ENCODE measurements around the gene PRDM16.

The PRDM16 gene

DNA sequence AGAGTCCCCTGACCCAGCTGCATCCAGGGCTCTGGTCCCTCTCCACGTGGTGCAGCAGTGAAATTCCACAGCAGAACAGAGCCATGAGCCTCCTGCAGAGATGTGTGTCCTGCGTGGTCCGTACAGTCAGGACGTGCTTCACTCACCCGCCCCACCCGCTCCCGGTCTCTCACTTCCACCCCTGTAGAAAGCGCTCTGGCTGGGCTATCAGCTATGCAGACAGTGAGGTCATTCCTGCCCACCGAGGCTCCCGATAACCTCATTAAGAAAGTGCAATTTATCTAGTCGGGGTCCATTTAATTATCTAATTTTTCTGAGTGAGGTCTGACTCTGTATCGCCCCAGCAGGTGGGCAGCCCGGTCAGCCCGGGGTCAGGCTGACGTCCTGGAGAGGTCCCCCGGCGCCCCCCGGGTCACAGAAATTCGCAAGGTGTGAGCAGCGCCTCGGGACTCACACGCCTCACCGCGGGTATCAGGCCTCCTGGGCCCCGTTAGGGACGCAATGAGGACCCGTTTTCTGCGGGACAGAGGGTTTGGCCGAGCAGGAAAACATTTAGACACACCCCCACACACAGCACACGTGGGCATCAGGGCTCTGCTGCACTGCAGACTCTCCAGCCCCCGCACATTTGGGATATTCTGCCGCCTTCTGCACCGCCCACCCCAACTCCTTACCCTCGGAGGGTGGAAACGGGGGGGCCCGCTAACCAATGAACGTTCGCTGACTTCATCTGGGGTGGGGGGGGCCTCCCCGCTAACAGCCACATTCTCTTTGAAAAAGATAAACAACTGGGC is 76.7 kb downstream of the PRDM16 start:
- no peaks in the 10 kb centered on the region for H3K9me3 ChIP-seq (ENCODE audit: control insufficient read depth in 2 of 2, low read length in 2 of 2)
- H3K9ac ChIP-seq (ENCODE audit: low read length in 2 of 2), result no peak overlapping the region
- no peak overlapping the region for H3K27ac ChIP-seq (ENCODE audit: low read length)
- no peaks in the 10 kb centered on the region for H3K36me3 ChIP-seq (ENCODE audit: control insufficient read depth in 2 of 2, insufficient read depth in 2 of 2, low read length in 2 of 2)
- H3K4me1 ChIP-seq (ENCODE audit: control insufficient read depth, insufficient read depth, low read length), result peaks cover 15% of the 10 kb centered on the region
- H3K27me3 ChIP-seq (ENCODE audit: control insufficient read depth in 1 of 2, insufficient read depth in 2 of 2, low read length in 2 of 2), result peaks cover 47% of the 10 kb centered on the region in 2 donors
- no peak overlapping the region for H3K4me3 ChIP-seq (ENCODE audit: low read length in 2 of 2)

DNA sequence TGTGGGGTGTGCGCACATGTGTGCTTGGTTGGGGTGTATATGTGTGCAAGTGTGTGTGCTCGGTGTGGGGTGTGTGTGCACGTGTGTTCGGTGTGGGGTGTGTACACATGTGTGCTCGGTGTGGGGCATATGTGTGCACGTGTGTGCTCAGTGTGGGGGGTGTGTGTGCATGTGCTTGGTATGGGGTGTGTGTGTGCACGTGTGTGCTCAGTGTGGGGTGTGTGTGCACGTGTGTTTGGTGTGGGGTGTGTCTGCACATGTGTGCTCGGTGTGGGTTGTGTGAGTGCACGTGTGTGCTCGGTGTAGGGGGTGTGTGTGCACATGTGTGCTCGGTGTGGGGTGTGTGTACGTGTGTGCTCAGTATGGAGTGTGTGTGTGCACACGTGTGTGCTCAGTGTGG is 77.5 kb downstream of the PRDM16 start:
- peaks cover 12% of the 10 kb centered on the region for H3K4me1 ChIP-seq (ENCODE audit: control insufficient read depth, insufficient read depth, low read length)
- no peak overlapping the region for H3K9ac ChIP-seq (ENCODE audit: low read length in 2 of 2)
- no peaks in the 10 kb centered on the region for H3K36me3 ChIP-seq (ENCODE audit: control insufficient read depth in 2 of 2, insufficient read depth in 2 of 2, low read length in 2 of 2)
- H3K27me3 ChIP-seq (ENCODE audit: control insufficient read depth in 1 of 2, insufficient read depth in 2 of 2, low read length in 2 of 2), result peaks cover 41% of the 10 kb centered on the region in 2 donors
- H3K9me3 ChIP-seq (ENCODE audit: control insufficient read depth in 2 of 2, low read length in 2 of 2), result no peaks in the 10 kb centered on the region
- H3K4me3 ChIP-seq (ENCODE audit: low read length in 2 of 2), result no peak overlapping the region
- no peak overlapping the region for H3K27ac ChIP-seq (ENCODE audit: low read length)

DNA sequence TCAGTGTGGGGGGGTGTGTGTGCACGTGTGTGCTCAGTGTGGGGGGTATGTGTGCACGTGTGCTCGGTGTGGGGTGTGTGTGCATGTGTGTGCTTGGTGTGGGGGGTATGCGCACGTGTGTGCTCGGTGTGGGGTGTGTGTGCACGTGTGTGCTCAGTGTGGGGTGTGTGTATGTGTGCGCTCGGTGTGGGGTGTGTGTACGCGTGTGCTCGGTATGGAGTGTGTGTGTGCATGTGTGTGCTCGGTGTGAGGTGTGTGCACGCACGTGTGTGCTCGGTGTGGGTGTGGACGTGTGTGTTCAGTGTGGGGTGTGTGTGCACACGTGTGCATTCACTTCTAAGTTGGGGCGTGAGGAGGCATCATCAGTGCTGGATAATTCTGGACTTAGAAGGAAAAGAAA is 77.9 kb downstream of the PRDM16 start:
- Histone ChIP-seq H3K9ac (ENCODE audit: low read length in 2 of 2) (no peak overlapping the region), H3K27ac (ENCODE audit: low read length) (no peak overlapping the region), H3K4me3 (ENCODE audit: low read length in 2 of 2) (no peak overlapping the region), H3K4me1 (ENCODE audit: control insufficient read depth, insufficient read depth, low read length) (peaks cover 12% of the 10 kb centered on the region), H3K27me3 (ENCODE audit: control insufficient read depth in 1 of 2, insufficient read depth in 2 of 2, low read length in 2 of 2) (peaks cover 36 to 37% of the 10 kb centered on the region in 2 donors), H3K9me3 (ENCODE audit: control insufficient read depth in 2 of 2, low read length in 2 of 2) (no peaks in the 10 kb centered on the region), H3K36me3 (ENCODE audit: control insufficient read depth in 2 of 2, insufficient read depth in 2 of 2, low read length in 2 of 2) (no peaks in the 10 kb centered on the region)

DNA sequence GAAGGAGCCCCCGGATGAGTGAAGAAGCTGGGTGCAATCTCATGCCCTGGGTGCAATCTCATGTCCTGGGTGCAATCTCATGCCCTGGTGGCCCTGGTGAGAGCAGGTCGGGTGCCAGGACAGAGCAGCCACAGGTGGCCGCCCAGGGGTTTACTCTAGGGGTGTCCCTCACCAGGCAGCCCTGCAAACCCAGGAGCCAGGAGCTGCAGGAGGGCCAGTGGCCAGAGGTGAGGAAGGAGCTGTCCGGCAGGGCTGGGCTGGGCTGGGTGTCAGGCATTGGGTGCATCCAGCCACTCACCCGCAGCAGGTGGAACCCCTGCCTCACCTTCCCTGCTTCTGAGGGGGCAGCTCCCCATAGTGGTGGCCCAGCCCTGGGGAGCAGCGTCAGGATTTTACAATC is 79.2 kb downstream of the PRDM16 start:
- Histone ChIP-seq H3K4me1 (ENCODE audit: control insufficient read depth, insufficient read depth, low read length) (peaks cover 12% of the 10 kb centered on the region), H3K9ac (ENCODE audit: low read length in 2 of 2) (no peak overlapping the region), H3K9me3 (ENCODE audit: control insufficient read depth in 2 of 2, low read length in 2 of 2) (no peaks in the 10 kb centered on the region), H3K27me3 (ENCODE audit: control insufficient read depth in 1 of 2, insufficient read depth in 2 of 2, low read length in 2 of 2) (peaks cover 24 to 29% of the 10 kb centered on the region in 2 donors), H3K27ac (ENCODE audit: low read length) (no peak overlapping the region), H3K36me3 (ENCODE audit: control insufficient read depth in 2 of 2, insufficient read depth in 2 of 2, low read length in 2 of 2) (no peaks in the 10 kb centered on the region), H3K4me3 (ENCODE audit: low read length in 2 of 2) (no peak overlapping the region)

DNA sequence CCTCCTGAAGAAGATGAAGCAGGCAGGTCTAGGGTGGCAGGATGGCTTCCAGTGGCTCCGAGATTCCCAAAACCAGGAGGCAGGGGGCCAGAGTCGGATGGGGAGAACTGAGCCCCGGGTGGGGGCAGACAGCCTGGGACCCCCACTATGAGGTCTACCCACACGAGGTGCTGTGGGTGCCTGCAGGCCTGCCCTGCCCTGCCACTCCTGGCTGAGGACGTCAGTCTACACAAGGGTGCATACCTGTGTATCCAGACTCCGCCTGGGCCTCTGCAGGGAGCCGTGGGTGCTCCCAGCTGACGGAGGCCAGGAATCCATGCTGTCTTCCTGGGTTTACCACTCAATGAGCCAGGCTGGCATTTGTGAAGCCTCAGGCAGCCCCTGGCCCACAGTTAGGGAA is 80.3 kb downstream of the PRDM16 start:
- no peak overlapping the region for H3K27ac ChIP-seq (ENCODE audit: low read length)
- H3K9me3 ChIP-seq (ENCODE audit: control insufficient read depth in 2 of 2, low read length in 2 of 2), result no peaks in the 10 kb centered on the region
- H3K4me1 ChIP-seq (ENCODE audit: control insufficient read depth, insufficient read depth, low read length), result peaks cover 12% of the 10 kb centered on the region
- no peak overlapping the region for H3K9ac ChIP-seq (ENCODE audit: low read length in 2 of 2)
- H3K4me3 ChIP-seq (ENCODE audit: low read length in 2 of 2), result no peak overlapping the region
- H3K36me3 ChIP-seq (ENCODE audit: control insufficient read depth in 2 of 2, insufficient read depth in 2 of 2, low read length in 2 of 2), result no peaks in the 10 kb centered on the region
- peaks cover 14 to 24% of the 10 kb centered on the region in 2 donors for H3K27me3 ChIP-seq (ENCODE audit: control insufficient read depth in 1 of 2, insufficient read depth in 2 of 2, low read length in 2 of 2)

DNA sequence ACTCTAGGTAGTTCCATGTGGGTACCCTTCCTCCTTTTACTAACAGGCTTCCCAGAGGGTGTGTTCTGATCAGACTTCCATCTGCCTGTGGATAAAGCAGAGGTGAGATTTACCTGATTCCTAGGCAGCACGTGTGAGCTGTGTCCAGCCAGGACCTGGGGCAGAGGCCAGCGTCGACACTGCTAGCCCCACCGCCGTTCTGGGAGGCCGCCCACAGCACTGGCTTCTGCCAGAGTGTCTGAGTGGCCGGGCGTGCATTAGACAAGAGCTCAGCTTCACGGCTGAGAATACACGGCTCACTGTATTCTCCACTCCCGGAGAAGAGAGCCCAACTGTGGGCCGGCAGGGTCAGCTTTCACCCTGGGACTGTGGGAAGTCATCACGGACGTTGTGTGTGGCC is 82.5 kb downstream of the PRDM16 start:
- Histone ChIP-seq H3K27ac (ENCODE audit: low read length) (no peak overlapping the region), H3K4me3 (ENCODE audit: low read length in 2 of 2) (no peak overlapping the region), H3K9me3 (ENCODE audit: control insufficient read depth in 2 of 2, low read length in 2 of 2) (no peaks in the 10 kb centered on the region), H3K9ac (ENCODE audit: low read length in 2 of 2) (no peak overlapping the region), H3K4me1 (ENCODE audit: control insufficient read depth, insufficient read depth, low read length) (no peaks in the 10 kb centered on the region), H3K36me3 (ENCODE audit: control insufficient read depth in 2 of 2, insufficient read depth in 2 of 2, low read length in 2 of 2) (no peaks in the 10 kb centered on the region), H3K27me3 (ENCODE audit: control insufficient read depth in 1 of 2, insufficient read depth in 2 of 2, low read length in 2 of 2) (peaks cover 0 to 11% of the 10 kb centered on the region in 2 donors)

DNA sequence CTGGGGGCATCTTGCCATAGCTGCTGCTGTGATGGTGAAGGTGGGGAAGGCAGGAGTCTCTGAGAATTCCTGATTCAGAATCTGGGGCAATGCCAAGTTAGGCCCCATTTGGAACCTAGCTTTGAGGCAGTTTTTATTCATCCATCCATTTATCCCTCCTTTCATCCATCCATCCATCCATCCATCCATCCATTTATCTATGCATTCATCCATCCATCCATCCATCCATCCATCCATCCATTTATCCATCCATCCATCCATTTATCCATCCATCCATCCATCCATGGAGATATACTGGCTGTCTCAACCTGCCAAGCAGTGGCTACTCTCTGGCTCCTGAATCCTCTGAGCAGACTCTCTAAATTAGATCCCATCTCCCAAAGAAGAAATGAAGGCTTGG is 83.1 kb downstream of the PRDM16 start:
- H3K4me1 ChIP-seq (ENCODE audit: control insufficient read depth, insufficient read depth, low read length), result no peaks in the 10 kb centered on the region
- no peak overlapping the region for H3K4me3 ChIP-seq (ENCODE audit: low read length in 2 of 2)
- H3K27ac ChIP-seq (ENCODE audit: low read length), result no peak overlapping the region
- H3K9me3 ChIP-seq (ENCODE audit: control insufficient read depth in 2 of 2, low read length in 2 of 2), result no peaks in the 10 kb centered on the region
- H3K36me3 ChIP-seq (ENCODE audit: control insufficient read depth in 2 of 2, insufficient read depth in 2 of 2, low read length in 2 of 2), result no peaks in the 10 kb centered on the region
- H3K27me3 ChIP-seq (ENCODE audit: control insufficient read depth in 1 of 2, insufficient read depth in 2 of 2, low read length in 2 of 2), result peaks cover 0 to 9% of the 10 kb centered on the region in 2 donors
- no peak overlapping the region for H3K9ac ChIP-seq (ENCODE audit: low read length in 2 of 2)

DNA sequence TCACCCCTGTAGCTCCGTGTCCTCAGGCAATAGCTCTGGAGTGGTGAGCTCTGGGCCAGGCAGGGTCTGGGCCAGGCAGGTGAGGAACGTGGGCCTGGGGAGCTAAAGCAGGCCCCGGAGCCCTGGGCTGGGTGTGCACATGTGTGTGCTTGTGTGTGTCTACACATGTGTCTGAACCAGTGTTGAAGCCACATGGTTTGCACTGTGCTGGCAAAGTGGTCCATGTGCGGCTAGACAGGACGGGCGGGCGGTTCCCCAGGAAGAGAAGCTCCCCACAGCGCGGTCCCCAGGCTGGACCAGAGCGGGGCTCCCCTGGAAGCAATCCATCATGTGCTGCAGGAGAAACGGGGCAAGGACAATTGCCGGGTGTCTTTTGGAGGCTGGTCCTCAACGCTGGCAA is 84.2 kb downstream of the PRDM16 start:
- Histone ChIP-seq H3K4me1 (ENCODE audit: control insufficient read depth, insufficient read depth, low read length) (no peaks in the 10 kb centered on the region), H3K9me3 (ENCODE audit: control insufficient read depth in 2 of 2, low read length in 2 of 2) (no peaks in the 10 kb centered on the region), H3K27ac (ENCODE audit: low read length) (no peak overlapping the region), H3K36me3 (ENCODE audit: control insufficient read depth in 2 of 2, insufficient read depth in 2 of 2, low read length in 2 of 2) (no peaks in the 10 kb centered on the region), H3K27me3 (ENCODE audit: control insufficient read depth in 1 of 2, insufficient read depth in 2 of 2, low read length in 2 of 2) (peaks cover 0 to 9% of the 10 kb centered on the region in 2 donors), H3K4me3 (ENCODE audit: low read length in 2 of 2) (no peak overlapping the region), H3K9ac (ENCODE audit: low read length in 2 of 2) (no peak overlapping the region)

DNA sequence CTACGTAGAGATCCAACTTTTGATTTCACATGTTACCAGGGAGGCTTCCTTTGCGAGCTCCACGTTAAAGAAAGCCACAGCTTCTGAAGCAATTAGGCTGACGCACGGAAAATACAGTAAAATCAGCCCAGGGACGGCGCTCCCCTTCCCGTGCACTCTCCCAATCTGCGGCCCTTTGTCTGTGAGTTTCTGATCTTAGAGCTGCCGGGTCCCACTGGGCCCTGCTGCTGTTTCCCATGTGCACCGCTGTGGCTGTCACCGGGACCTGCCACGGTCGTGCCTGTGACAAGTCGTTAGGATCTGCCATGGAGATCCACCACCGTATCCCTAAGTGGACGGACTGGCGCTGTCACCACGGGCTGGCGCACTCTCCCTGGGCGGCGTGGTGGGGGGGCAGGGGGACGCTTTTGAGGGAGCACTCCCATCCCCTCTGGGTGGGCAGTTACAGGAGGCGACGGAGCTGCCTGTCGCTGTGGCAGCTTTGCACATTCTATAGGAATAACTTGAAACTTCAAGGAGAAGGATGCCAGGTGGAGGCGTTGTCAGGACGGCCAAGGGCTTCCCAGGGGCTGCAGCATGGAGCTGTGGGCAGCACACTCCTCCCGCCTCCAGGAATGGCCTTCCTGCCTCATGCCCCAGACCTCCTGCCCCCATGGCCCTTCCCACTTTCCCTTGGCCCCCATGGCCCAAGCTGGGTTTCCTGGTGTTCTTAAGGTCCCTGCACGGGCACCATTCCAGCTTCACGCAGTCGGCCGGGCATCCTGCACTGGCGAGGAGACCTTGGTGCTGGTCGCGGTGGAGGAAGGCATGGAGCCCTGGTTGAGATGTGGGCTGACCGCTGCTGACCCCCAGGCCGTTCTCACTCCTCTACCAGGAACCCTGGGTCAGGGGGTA is 85.1 kb downstream of the PRDM16 start:
- H3K36me3 ChIP-seq (ENCODE audit: control insufficient read depth in 2 of 2, insufficient read depth in 2 of 2, low read length in 2 of 2), result no peaks in the 10 kb centered on the region
- H3K9ac ChIP-seq (ENCODE audit: low read length in 2 of 2), result no peak overlapping the region
- no peak overlapping the region for H3K4me3 ChIP-seq (ENCODE audit: low read length in 2 of 2)
- H3K4me1 ChIP-seq (ENCODE audit: control insufficient read depth, insufficient read depth, low read length), result no peaks in the 10 kb centered on the region
- H3K27ac ChIP-seq (ENCODE audit: low read length), result no peak overlapping the region
- no peaks in the 10 kb centered on the region for H3K9me3 ChIP-seq (ENCODE audit: control insufficient read depth in 2 of 2, low read length in 2 of 2)
- peaks cover 0 to 9% of the 10 kb centered on the region in 2 donors for H3K27me3 ChIP-seq (ENCODE audit: control insufficient read depth in 1 of 2, insufficient read depth in 2 of 2, low read length in 2 of 2)

DNA sequence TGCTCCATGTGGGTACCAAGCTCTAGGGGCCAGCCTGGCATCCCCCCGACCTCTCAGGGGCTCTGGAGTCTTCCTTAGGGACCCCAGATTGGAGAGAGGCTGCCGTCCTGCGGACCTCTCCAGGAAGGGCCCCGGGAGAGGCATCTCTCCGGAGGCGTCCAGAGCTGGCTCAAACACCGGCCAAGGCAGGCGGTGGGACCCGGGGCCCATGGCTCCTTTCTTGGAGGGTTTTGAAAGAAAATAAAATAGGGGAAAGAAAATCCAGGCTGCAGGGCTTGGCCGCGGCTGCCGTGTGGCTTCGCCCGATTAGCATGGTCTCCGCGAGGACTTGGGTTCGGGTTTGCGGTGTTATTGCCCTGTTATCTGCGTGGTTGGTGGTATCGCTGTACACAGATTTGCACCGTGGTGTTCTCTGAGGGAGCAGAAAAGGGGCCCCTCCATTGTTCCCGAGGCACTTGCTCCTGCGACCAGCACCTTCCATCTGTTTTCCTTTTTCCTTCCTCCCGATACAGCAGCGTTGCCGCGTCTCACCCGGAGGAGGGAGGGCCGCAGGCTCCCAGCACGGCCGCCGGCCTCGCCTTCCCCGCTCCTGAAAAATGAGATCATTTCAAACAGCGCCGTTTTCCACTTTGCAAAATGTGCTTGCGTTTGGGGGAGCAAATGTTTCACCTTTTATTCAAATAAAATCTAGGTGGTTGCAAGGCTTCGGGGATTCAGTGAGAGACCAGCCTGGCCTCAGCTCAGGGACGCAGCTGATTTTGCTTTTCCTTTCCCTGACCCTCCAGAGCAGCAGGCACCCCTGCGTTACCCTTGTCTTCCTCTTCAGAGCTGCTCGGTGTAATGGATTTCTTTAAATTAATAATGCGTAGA is 86.3 kb downstream of the PRDM16 start:
- H3K27me3 ChIP-seq (ENCODE audit: control insufficient read depth in 1 of 2, insufficient read depth in 2 of 2, low read length in 2 of 2), result peaks cover 0 to 4% of the 10 kb centered on the region in 2 donors
- no peak overlapping the region for H3K4me3 ChIP-seq (ENCODE audit: low read length in 2 of 2)
- no peak overlapping the region for H3K9ac ChIP-seq (ENCODE audit: low read length in 2 of 2)
- no peaks in the 10 kb centered on the region for H3K36me3 ChIP-seq (ENCODE audit: control insufficient read depth in 2 of 2, insufficient read depth in 2 of 2, low read length in 2 of 2)
- H3K4me1 ChIP-seq (ENCODE audit: control insufficient read depth, insufficient read depth, low read length), result no peaks in the 10 kb centered on the region
- no peak overlapping the region for H3K27ac ChIP-seq (ENCODE audit: low read length)
- no peaks in the 10 kb centered on the region for H3K9me3 ChIP-seq (ENCODE audit: control insufficient read depth in 2 of 2, low read length in 2 of 2)
